ENCODE results near the gene GRIP2.

GRIP2 gene

DNA sequence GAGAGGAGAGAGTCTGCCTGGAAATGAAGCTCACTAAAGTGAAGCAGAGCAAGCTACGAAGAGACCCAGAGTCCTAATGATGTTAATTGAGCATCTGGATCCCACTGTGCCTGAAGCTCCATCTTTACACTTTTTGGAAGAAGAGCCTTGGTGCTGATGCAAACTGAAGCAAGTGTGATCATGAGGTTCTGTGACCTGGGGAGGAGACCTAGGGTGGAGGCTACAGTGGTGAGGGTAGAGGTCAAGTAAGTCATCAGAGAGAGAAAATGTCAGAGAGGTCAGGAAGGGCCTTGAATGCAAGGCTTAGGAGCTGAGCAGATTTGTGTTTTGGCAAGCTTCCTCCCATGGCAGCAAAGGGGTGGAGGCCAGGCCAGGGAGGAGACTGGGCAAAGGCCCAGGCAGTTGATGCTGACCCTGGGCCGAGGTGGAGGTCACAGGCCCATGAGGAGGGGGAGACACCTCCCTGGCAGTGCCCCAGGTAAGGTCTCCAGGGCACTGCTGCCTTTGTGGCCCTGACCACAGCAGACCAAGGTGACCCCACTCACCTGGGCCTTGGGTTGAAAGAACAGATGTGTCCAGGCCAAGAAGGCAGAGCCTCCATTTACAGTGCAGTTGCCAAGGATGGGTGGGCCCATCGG, 1.6 kb downstream of the GRIP2 start:
- no peak for DNase-seq

DNA sequence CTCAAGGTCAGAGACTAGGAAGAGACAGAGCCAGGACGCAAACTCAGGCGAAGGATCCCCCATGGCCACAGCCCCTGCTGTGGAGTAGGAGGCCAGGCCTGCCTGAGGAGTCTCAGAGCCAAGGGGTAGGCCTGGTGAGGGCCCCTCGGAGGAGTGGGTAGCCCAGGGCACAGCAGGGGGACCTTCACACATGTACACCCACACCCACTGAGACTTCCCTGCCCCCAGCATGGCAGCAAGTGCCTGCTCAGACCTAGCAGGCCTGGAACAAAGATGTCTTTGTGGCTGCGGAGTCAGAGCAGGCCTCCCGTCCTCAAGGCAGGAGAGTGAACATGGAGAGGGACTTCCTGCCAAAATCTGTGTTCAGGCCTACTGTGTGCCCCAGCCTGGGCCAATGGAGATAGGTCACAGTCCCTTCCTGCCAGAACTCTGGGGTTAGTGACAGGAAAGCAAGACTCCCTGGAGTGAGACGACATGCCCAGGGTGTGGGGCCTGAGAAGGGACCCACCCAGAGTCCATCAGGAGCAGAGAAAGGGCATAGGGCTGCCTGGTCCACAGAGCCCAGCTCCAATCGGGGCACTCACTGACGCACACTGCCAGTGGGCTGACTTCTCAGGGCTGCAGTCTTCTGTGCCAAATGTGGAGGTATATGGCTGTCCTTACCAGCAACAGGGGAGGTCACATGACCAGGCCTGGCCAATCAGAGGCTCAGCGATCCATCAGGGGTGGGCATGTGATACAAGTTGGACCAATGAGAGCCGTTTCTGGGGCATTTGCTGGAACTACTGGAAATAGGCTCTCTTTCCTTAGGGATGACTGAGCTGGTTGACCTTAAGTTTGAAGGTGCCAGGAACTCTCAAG, 2.3 kb downstream of the GRIP2 start:
- peak; percentile 33 for DNase-seq

DNA sequence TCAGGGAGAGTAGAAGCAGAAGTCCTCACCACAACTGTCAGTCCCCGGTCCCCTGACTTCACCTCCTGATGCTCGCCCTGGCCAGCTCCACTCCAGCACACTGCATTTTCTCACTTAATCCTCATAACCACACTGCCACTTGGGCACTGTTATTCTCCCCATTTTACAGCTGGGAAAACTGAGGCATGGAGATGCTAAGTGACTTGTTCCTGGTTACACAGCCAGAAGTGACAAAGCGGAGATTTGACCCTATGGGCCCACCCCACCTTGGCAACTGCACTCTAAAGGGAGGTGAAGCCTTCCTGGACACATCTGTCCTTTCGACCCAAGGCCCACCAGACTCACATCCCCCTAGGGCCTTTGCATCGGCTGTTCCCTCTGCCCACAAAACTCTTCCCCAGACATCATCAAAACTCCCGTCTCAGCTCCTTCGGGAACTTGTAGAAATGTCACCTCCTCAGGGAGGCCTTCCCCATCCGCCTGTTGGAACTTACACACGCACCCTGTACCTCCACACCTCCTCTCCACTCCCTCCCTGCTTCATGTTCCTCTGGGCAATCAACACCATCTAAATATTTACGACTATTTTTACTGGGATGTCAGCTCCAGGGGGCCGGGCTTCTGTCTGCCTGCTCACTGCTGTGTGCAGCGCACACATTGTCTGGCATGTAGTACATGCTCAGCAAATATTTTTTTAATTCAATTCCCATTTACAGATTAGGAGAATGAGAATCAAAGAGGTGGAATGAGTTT, 3.1 kb downstream of the GRIP2 start:
- DNase-seq, result no peak

GRCh38 chr3:14536055-14536815, 3.9 kb downstream of the GRIP2 start:
- DNase-seq, result no peak

- DNase-seq, result no peak
Measured at GRCh38 chr3:14535616-14536015, 4.5 kb downstream of the GRIP2 start.

- DNase-seq, result no peak
Measured at GRCh38 chr3:14534516-14535191, 5.5 kb downstream of the GRIP2 start.

DNA sequence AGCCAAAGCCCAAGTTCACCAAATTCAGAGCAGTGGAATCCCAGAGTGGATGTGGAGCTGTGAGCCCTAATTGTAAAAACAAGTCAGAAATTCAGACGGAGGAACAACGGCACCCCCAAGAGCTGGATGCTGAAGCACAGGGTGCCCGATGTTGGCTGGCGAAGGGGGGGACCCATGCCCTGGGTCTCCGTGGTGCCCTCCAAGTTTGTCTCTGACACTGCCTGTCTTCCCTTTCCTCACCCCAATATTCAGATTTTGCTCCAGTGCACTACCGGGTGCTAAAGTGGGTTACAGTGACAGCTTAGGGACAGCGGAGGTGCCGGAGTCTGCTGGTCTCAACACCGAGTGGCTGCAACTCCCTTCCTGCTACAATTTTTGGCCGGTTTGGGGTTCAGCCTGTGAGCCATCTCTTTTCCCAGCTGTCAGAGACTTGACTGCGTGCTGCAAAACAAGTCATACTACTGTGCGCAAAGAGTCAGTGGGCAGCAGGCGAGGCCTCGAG, 6.6 kb downstream of the GRIP2 start:
- DNase-seq, result no peak

- peak; percentile 29 for DNase-seq
Measured at GRCh38 chr3:14532691-14533456, 7.3 kb downstream of the GRIP2 start.

- no peak for DNase-seq
Measured at GRCh38 chr3:14531856-14532395, 8.2 kb downstream of the GRIP2 start.

- DNase-seq, result no peak
Measured at GRCh38 chr3:14528081-14528480, 12.1 kb downstream of the GRIP2 start.

DNA sequence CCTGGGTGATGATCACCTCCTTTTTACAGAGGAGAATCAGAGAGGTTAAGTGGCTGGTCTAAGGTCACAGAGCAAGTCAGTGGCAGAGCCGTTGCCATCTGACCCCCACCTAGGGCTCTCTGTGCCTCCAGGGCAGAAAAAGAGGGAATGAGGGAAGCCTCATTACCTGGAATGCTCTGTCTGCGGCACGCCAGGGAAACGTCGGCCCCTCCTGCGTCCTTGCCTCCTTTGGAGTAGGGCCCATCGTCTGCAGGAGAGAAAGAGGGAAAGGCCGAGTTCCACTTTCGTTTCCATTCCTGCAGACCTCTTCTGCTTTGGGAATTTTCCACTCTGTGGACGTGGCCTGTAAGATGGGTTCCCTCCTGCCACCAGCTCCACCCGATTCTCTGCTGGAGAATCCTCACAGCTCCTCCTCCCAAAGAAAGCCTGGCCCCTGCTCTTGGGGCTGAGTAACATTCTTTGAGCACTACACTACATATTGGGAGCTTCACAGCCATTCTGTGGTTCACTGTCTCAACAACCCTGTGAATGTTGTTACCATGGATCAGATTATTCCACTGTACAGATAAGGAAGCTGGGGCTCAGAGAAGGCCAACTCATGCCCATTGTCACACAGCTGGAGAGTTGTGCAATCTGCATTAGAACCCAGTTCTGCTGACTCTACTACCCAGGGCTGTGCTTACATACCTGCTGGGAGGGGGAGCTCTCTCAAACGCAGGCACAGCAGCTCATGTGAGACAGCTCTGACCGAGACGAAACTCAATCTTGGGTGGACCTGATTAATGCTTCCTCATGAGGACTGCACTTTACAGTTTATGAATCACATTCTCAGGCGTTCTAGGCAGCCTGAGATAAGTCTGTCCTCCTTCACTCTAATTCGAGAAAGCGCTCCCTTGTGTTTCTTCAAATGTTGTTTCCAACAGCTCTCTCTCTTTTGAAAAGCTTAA, 14.2 kb downstream of the GRIP2 start:
- no peak for DNase-seq

GRCh38 chr3:14524920-14525660, 15.1 kb downstream of the GRIP2 start:
- DNase-seq, result no peak

GRCh38 chr3:14524311-14524711, 15.8 kb downstream of the GRIP2 start:
- DNase-seq, result no peak

- DNase-seq, result no peak
Measured at GRCh38 chr3:14523792-14524191, 16.4 kb downstream of the GRIP2 start.

DNA sequence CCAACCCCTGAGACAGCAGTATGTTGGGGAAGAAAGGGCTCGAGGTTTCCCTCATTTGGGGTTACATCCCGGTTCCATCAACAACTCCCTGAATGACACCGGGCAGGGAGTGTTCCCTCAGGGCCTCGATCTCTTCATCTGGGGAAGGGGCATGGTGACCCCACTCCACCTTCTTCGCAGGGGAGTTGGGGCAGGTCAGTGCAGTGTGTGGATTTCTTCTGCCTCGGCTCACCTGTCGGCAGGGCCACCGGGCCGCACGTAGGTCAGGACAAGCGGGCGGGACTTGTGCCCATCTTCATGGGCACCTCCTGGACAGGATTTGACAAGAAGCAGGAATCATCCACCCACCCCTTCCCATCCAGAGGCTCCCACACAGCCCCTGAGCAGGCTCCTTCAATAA, 17.4 kb downstream of the GRIP2 start:
- DNase-seq, result no peak

GRCh38 chr3:14522129-14522691, 17.9 kb downstream of the GRIP2 start:
- no peak for DNase-seq

DNA sequence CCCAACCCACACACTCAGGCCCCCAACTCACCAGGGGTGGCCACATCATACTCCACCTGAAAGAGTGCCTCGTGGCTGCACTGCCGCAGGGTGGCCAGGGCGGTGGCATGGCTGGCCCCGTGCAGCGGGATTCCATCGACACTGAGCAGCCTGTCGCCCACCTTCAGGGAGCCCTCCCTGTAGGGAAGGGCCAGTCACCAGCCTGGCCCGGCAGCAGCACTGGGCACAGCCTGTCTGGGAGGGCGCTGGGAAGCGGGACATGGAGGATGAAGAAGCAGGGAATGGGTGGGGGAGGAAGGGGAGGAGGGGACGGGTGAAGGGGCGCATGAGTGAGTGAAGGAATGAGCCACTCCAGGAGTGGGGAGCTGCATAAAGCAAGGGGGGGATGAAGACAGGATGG, 18.5 kb downstream of the GRIP2 start:
- no peak for DNase-seq

DNA sequence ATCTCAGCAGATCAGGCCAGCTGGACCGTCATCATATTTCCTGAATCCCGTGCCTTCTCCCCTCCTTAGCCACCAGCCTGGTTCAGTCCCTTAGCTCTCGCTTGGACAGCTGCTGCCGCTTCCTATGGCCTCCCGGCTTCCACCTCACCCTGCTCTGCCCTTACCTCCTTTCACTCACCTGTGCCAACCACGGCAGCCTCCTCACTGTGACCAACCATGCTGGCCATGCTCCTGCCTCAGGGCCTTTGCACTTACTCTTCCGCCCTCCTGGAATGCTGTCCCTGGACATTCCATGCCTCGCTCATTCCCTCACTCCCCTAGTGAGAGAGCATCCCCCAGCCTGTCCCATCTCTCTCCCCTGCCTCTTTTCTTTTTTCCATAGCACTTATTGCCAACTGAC, 19.2 kb downstream of the GRIP2 start:
- no peak for DNase-seq

GRCh38 chr3:14520149-14520548, 20.0 kb downstream of the GRIP2 start:
- no peak for DNase-seq

Measured in hematopoietic multipotent progenitor cell treated with erythropoietin and hydrocortisone succinate and interleukin-3 and kit ligand, for 6 days (in vitro differentiated cells).